Vagina (tissue), 2 donors: ENCODE results near the gene AGPAT2. TPM values are rescaled to one million over a fixed set of nuclear protein-coding genes. Genes with fewer than 3 reads are reported as not detected.

ENCODE experiments used
- DNase-seq, 2 donors: peaks; one replicate each; pipeline ENCODE4 v3.0.0-alpha.2; 2017; ENCODE audit errors: extremely low spot score in 2 of 2
- H3K27ac ChIP-seq: fragments of 200-600 bp; sonication (generic); one replicate; pipeline ENCODE4 v1.5.1; 2019
- H3K27me3 ChIP-seq: fragments of 200-600 bp; sonication (generic); one replicate; pipeline ENCODE4 v1.5.1; 2019
- H3K36me3 ChIP-seq, 2 donors: fragments of 200-600 bp; sonication (generic); one replicate each; pipeline ENCODE4 v1.5.1; 2017 to 2019
- H3K4me1 ChIP-seq: fragments of 200-600 bp; sonication (generic); one replicate; pipeline ENCODE4 v1.5.1; 2019
- H3K4me3 ChIP-seq, 2 donors: fragments of 200-600 bp; sonication (generic); 1 replicate in 1 of 2; 2 replicates in 1 of 2; pipeline ENCODE4 v1.5.1; 2016 to 2019
- H3K9me3 ChIP-seq: fragments of 200-600 bp; sonication (generic); one replicate; pipeline ENCODE4 v1.5.1; 2019
- POLR2A ChIP-seq, 2 donors: fragments of 450-650 bp; IDR thresholded peaks; one replicate each; pipeline ENCODE4 v1.6.1; 2017; ENCODE audit warnings: antibody characterized with exemption in 2 of 2, mild to moderate bottlenecking in 2 of 2, moderate library complexity in 2 of 2
- POLR2AphosphoS5 ChIP-seq, 2 donors: sonication (generic); formaldehyde crosslinking; IDR thresholded peaks; one replicate each; pipeline ENCODE4 v1.9.0; 2017; ENCODE audit warnings: antibody characterized with exemption in 2 of 2, mild to moderate bottlenecking in 2 of 2, low read depth in 1 of 2; ENCODE audit not compliant: insufficient read depth in 1 of 2
- intact Hi-C: fragments of 100-400 bp; cut with DNase I; formaldehyde crosslinking; loops from one replicate; pipeline ENCODE4 v1.15.1; 2023
- total RNA-seq: library from RNA; depleted of rRNA; stranded (reverse); fragments of >200 nt; gene quantifications from one replicate; pipeline ENCODE4 v1.2.3, GENCODE V29; 2016
- TF ChIP-seq, protein P1 (sequence below), 3 experiments: fragments of 450-650 bp in 2 of 3; fragments of 200-600 bp in 1 of 3; sonication (generic) in 1 of 3; IDR thresholded peaks; one replicate each; pipeline ENCODE4 v1.5.1; 2017 to 2019; ENCODE audit warnings: antibody characterized with exemption in 3 of 3, mild to moderate bottlenecking in 2 of 3, moderate library complexity in 2 of 3

The AGPAT2 gene
- total RNA-seq, 1 donor from 2014 or later: 87.2 TPM

- Histone ChIP-seq H3K9me3 (no peaks in the 10 kb centered on the region), H3K4me3 (no peak overlapping the region), H3K27me3 (no peaks in the 10 kb centered on the region), H3K27ac (no peak overlapping the region), H3K4me1 (peaks cover 13% of the 10 kb centered on the region), H3K36me3 (no peaks in the 10 kb centered on the region)
- intact Hi-C loops: no loop called here
- no peak for TF ChIP-seq POLR2A (IDR thresholded peaks at IDR 0.05)
- TF ChIP-seq POLR2AphosphoS5 (IDR thresholded peaks at IDR 0.05; ENCODE audit: insufficient read depth in 1 of 2, low read depth in 1 of 2): peak in 1 of 2 donors; percentile 43
- no peak for DNase-seq
Observed at GRCh38 chr9:136648751-136649150, 38.5 kb downstream of the AGPAT2 start.

- no peak for DNase-seq
- Histone ChIP-seq H3K27ac (no peak overlapping the region), H3K36me3 (no peaks in the 10 kb centered on the region), H3K4me3 (peak overlapping the region; percentile 22 to 25), H3K27me3 (no peaks in the 10 kb centered on the region), H3K4me1 (peaks cover 13% of the 10 kb centered on the region), H3K9me3 (no peaks in the 10 kb centered on the region)
- intact Hi-C loops: no loop called here
- TF ChIP-seq POLR2AphosphoS5 (IDR thresholded peaks at IDR 0.05; ENCODE audit: insufficient read depth in 1 of 2, low read depth in 1 of 2): no peak
- TF ChIP-seq, protein P1, sequence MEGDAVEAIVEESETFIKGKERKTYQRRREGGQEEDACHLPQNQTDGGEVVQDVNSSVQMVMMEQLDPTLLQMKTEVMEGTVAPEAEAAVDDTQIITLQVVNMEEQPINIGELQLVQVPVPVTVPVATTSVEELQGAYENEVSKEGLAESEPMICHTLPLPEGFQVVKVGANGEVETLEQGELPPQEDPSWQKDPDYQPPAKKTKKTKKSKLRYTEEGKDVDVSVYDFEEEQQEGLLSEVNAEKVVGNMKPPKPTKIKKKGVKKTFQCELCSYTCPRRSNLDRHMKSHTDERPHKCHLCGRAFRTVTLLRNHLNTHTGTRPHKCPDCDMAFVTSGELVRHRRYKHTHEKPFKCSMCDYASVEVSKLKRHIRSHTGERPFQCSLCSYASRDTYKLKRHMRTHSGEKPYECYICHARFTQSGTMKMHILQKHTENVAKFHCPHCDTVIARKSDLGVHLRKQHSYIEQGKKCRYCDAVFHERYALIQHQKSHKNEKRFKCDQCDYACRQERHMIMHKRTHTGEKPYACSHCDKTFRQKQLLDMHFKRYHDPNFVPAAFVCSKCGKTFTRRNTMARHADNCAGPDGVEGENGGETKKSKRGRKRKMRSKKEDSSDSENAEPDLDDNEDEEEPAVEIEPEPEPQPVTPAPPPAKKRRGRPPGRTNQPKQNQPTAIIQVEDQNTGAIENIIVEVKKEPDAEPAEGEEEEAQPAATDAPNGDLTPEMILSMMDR (IDR thresholded peaks at IDR 0.05): no peak
Observed at GRCh38 chr9:136646827-136647711, 40.2 kb downstream of the AGPAT2 start.

DNA sequence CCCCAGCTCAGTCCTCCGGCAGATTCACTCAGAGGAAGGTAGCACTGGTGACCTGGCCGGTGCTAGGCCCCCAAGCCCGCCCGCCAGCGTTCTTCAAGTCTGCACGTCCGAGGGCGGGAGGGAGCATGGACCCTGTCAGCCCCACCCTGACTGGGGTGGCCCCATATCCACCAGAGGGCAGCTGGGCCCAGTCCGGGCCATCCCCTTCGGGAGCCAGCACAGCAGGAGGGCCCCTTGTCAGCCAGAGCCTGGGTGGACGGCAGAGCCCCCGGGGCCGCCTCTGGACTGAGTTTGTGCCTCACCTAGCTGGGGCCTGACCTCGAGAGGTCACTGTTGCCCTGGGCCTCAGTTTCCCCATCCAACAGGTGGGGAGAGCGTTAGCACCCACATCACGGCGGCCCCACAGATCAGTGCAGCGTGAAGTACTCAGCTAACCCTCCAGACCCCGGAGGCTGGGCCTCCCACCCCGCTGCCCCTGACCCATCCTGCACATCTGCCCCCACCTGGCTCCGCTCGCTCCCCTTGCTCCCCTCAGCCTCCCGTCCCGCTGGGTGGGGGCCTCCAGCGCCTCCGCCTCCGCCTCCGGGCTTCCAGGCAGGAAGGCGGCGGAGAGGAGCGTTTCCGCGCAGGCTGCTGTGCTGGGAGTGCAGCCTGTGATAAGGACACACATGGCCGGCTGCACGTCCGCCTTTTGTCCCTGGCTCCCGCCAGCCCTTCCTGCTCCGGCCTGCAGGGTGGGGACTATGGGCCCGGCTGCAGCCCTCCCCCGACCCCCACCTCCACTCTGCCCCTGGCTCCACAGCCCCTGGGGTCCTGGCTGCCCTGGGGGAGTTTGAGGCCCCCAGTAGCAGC lies 41.1 kb downstream of the AGPAT2 start:
- Histone ChIP-seq H3K4me1 (peaks cover 13% of the 10 kb centered on the region), H3K36me3 (no peaks in the 10 kb centered on the region)

DNA sequence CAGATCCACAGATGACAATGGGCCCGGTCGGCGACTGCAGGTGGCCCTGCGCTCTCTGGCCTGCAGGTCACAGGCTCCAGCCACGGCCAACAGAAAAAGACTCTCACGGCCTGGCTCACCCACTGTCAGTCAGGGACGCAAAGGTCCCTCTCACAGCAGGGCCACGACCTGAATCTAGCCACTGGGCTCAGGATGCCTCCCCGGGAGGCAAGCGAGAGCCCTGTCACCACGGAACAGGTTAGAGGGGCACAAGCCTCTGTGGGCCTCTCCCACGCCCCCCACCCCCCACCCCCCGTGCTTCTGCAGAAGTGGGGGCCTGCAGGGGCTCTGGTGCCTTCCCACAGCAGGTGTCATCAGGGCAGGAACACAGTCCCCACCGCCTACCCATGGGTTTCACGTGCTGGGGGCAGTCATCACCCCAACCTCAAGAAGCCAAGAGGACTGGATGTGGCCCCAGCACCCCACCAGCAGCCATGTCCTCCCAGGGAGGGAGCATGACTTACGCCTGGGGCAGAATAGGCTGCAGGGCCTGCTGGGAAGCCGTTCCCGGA lies 41.8 kb downstream of the AGPAT2 start:
- peaks cover 18% of the 10 kb centered on the region for H3K4me1 ChIP-seq
- DNase-seq: no peak
- no peaks in the 10 kb centered on the region for H3K9me3 ChIP-seq
- intact Hi-C loops: no loop called here
- no peak for TF ChIP-seq POLR2A (IDR thresholded peaks at IDR 0.05)
- no peak for TF ChIP-seq POLR2AphosphoS5 (IDR thresholded peaks at IDR 0.05; ENCODE audit: insufficient read depth in 1 of 2, low read depth in 1 of 2)
- TF ChIP-seq, protein P1 (IDR thresholded peaks at IDR 0.05): no peak
- no peaks in the 10 kb centered on the region for H3K36me3 ChIP-seq
- no peak overlapping the region for H3K27ac ChIP-seq
- no peaks in the 10 kb centered on the region for H3K27me3 ChIP-seq
- peak overlapping the region; percentile 5 to 23 for H3K4me3 ChIP-seq

More for the DNA sequence above, 41.1 kb downstream of the AGPAT2 start:
- peak in 1 of 2 donors; percentile 78 for TF ChIP-seq POLR2AphosphoS5 (IDR thresholded peaks at IDR 0.05; ENCODE audit: insufficient read depth in 1 of 2, low read depth in 1 of 2)
- TF ChIP-seq, protein P1 (IDR thresholded peaks at IDR 0.05): no peak
- Histone ChIP-seq H3K27me3 (no peaks in the 10 kb centered on the region), H3K9me3 (no peaks in the 10 kb centered on the region), H3K27ac (no peak overlapping the region), H3K4me3 (peak overlapping the region; percentile 22 to 25)
- intact Hi-C loops: no loop called here
- no peak for DNase-seq

GRCh38 chr9:136644593-136645351 lies 42.5 kb downstream of the AGPAT2 start:
- H3K27me3 ChIP-seq: no peaks in the 10 kb centered on the region
- no peak for DNase-seq

More at GRCh38 chr9:136644593-136645351, 42.5 kb downstream of the AGPAT2 start:
- intact Hi-C loops: no loop called here
- no peaks in the 10 kb centered on the region for H3K9me3 ChIP-seq
- TF ChIP-seq POLR2AphosphoS5 (IDR thresholded peaks at IDR 0.05; ENCODE audit: insufficient read depth in 1 of 2, low read depth in 1 of 2) (peak in 1 of 2 donors; percentile 77), POLR2A (IDR thresholded peaks at IDR 0.05) (no peak)
- TF ChIP-seq, protein P1 (IDR thresholded peaks at IDR 0.05): peak; percentile 18 to 53 (median 46)
- peak overlapping the region; percentile 15 to 23 for H3K4me3 ChIP-seq
- no peaks in the 10 kb centered on the region for H3K36me3 ChIP-seq
- no peak overlapping the region for H3K27ac ChIP-seq
- H3K4me1 ChIP-seq: peaks cover 23% of the 10 kb centered on the region
